ENCODE measurements around the gene LTBP3. TPM values are rescaled to one million over a fixed set of nuclear protein-coding genes. Genes with fewer than 3 reads are reported as not detected.

Gene LTBP3
- total RNA-seq, 1 experiment from 2014 or later, result 92.1 TPM

GRCh38 chr11:65538232-65538914 is 19.8 kb downstream of the LTBP3 start:
- H3K36me3 ChIP-seq (ENCODE audit: insufficient read depth, low read length, poor library complexity, severe bottlenecking), result peaks cover 24% of the 10 kb centered on the region
- no peak overlapping the region for H3K4me3 ChIP-seq (ENCODE audit: low read depth, low read length, poor library complexity, severe bottlenecking)
- TF ChIP-seq EZH2 (IDR thresholded peaks at IDR 0.05; ENCODE audit: borderline replicate concordance, low read depth, low read length, poor library complexity, severe bottlenecking) (no peak), CTCF (conservative IDR thresholded peaks at IDR 0.05; ENCODE audit: low read depth, low read length) (no peak)
- no peak overlapping the region for H3K27ac ChIP-seq (ENCODE audit: low read depth, low read length, poor library complexity, severe bottlenecking)
- H3K4me1 ChIP-seq (ENCODE audit: insufficient read depth, low read length, poor library complexity, severe bottlenecking), result peaks cover 10% of the 10 kb centered on the region
- ChIA-PET POLR2A (ENCODE audit: low non-redundant PET) (interaction anchor here (0.5 to 0.6 kb wide), 2 partner anchors 11 to 148 kb away, joined by 4 to 16 read pairs; no protein-coding TSS in a partner anchor), CTCF (no interaction called here)
- no TSS peak for BruUV-seq (replicated peaks)
- H3K27me3 ChIP-seq (replicated peaks; ENCODE audit: insufficient read depth, low read depth, low read length, poor library complexity), result no peaks in the 10 kb centered on the region
- H3K9me3 ChIP-seq (ENCODE audit: low read depth, low read length, poor library complexity, severe bottlenecking), result no peaks in the 10 kb centered on the region
- no peak for DNase-seq (ENCODE audit: low spot score)
- intact Hi-C loops (cut with micrococcal nuclease; ENCODE audit: unreplicated experiment), result no loop called here

DNA sequence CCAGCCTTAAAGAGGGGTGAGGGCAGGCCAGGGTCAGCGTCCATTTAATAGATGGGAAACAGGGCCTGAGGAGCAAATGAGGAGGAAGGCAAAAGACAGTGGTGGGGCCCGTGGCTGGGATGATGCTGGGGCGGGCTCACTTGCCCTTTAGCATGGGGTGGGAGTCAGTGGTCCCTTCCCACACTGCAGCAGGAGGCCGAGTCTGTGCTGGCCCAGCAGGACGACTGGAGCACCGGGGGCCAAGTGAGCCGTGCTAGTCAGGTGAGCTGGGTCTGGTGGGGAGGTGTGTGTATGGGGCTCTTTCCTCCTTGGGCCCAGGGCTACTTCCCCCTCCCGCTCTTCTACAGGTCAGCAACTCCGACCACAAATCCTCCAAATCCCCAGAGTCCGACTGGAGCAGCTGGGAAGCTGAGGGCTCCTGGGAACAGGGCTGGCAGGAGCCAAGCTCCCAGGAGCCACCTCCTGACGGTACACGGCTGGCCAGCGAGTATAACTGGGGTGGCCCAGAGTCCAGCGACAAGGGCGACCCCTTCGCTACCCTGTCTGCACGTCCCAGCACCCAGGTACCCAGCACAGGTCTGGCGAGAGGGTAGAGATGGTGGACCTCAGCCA is 20.4 kb downstream of the LTBP3 start:
- POLR2A ChIA-PET (ENCODE audit: low non-redundant PET), result interaction anchor here (0.6 kb wide), 1 partner anchor 147 kb away, joined by 16 read pairs; no protein-coding TSS in a partner anchor
- no peaks in the 10 kb centered on the region for H3K27me3 ChIP-seq (replicated peaks; ENCODE audit: insufficient read depth, low read depth, low read length, poor library complexity)
- intact Hi-C loops (cut with micrococcal nuclease; ENCODE audit: unreplicated experiment), result no loop called here
- no peak for DNase-seq (ENCODE audit: low spot score)
- BruUV-seq (replicated peaks), result TSS peak; percentile 60
- H3K4me1 ChIP-seq (ENCODE audit: insufficient read depth, low read length, poor library complexity, severe bottlenecking), result peaks cover 10% of the 10 kb centered on the region
- H3K27ac ChIP-seq (ENCODE audit: low read depth, low read length, poor library complexity, severe bottlenecking), result no peak overlapping the region
- no peak overlapping the region for H3K4me3 ChIP-seq (ENCODE audit: low read depth, low read length, poor library complexity, severe bottlenecking)
- TF ChIP-seq CTCF (conservative IDR thresholded peaks at IDR 0.05; ENCODE audit: low read depth, low read length) (no peak), EZH2 (IDR thresholded peaks at IDR 0.05; ENCODE audit: borderline replicate concordance, low read depth, low read length, poor library complexity, severe bottlenecking) (no peak)
- no peaks in the 10 kb centered on the region for H3K9me3 ChIP-seq (ENCODE audit: low read depth, low read length, poor library complexity, severe bottlenecking)
- peaks cover 29% of the 10 kb centered on the region for H3K36me3 ChIP-seq (ENCODE audit: insufficient read depth, low read length, poor library complexity, severe bottlenecking)
- CTCF ChIA-PET, result no interaction called here

- H3K4me1 ChIP-seq (ENCODE audit: insufficient read depth, low read length, poor library complexity, severe bottlenecking), result peaks cover 10% of the 10 kb centered on the region
- ChIA-PET CTCF (no interaction called here), POLR2A (ENCODE audit: low non-redundant PET) (interaction anchor here (0.5 kb wide), 1 partner anchor 37 kb away, joined by 3 read pairs; no protein-coding TSS in a partner anchor)
- TF ChIP-seq EZH2 (IDR thresholded peaks at IDR 0.05; ENCODE audit: borderline replicate concordance, low read depth, low read length, poor library complexity, severe bottlenecking), result no peak
- TF ChIP-seq CTCF (conservative IDR thresholded peaks at IDR 0.05; ENCODE audit: low read depth, low read length), result no peak
- H3K4me3 ChIP-seq (ENCODE audit: low read depth, low read length, poor library complexity, severe bottlenecking), result no peak overlapping the region
- peaks cover 32% of the 10 kb centered on the region for H3K36me3 ChIP-seq (ENCODE audit: insufficient read depth, low read length, poor library complexity, severe bottlenecking)
- no peaks in the 10 kb centered on the region for H3K9me3 ChIP-seq (ENCODE audit: low read depth, low read length, poor library complexity, severe bottlenecking)
- no TSS peak for BruUV-seq (replicated peaks)
- intact Hi-C loops (cut with micrococcal nuclease; ENCODE audit: unreplicated experiment), result no loop called here
- DNase-seq (ENCODE audit: low spot score), result no peak
- H3K27me3 ChIP-seq (replicated peaks; ENCODE audit: insufficient read depth, low read depth, low read length, poor library complexity), result no peaks in the 10 kb centered on the region
- H3K27ac ChIP-seq (ENCODE audit: low read depth, low read length, poor library complexity, severe bottlenecking), result no peak overlapping the region
Observed at GRCh38 chr11:65537296-65537597, 20.9 kb downstream of the LTBP3 start.
